Endothelial cell of umbilical vein (primary cell): ENCODE data around the gene AURKAIP1. TPM values are rescaled to one million over a fixed set of nuclear protein-coding genes. Genes with fewer than 3 reads are reported as not detected.

Source experiments
- BruUV-seq: library from RNA; stranded (reverse); fragments of 400-500 nt; replicated peaks from 2 replicates; lab custom pipeline; 2021; lab: Mats Ljungman, UMichigan
- CTCF ChIA-PET: fragments of 300-600, 350-600 bp; sonication (Branson Sonifier 250); formaldehyde crosslinking; loops from one replicate; lab custom pipeline; 2021; ENCODE audit warnings: antibody characterized with exemption, inconsistent platforms; lab: Charles Lee
- POLR2A ChIA-PET: fragments of 300-600, 350-600 bp; sonication (Branson Sonifier 250); formaldehyde crosslinking; loops from one replicate; lab custom pipeline; 2021; ENCODE audit warnings: antibody characterized with exemption, inconsistent platforms; lab: Charles Lee
- DNase-seq: peaks from one replicate; pipeline ENCODE4 v3.0.0-alpha.2; 2011; ENCODE audit warnings: low read depth, low spot score
- FAIRE-seq: peaks from 2 replicates; lab custom pipeline; 2011; peaks lifted over from hg19 to GRCh38; lab: Jason Lieb, UNC
- H2AFZ ChIP-seq: 2 replicates; pipeline ENCODE4 v1.6.0; 2012; ENCODE audit warnings: low read depth, low read length, control low read depth, inconsistent platforms
- H3K27ac ChIP-seq: 2 replicates; pipeline ENCODE4 v1.5.1; 2011; ENCODE audit warnings: low read depth, mild to moderate bottlenecking, control low read depth, low read length, moderate library complexity; ENCODE audit not compliant: insufficient read depth
- H3K27me3 ChIP-seq, 2 experiments: 2 replicates each; pipeline versions ENCODE4 v1.6.0 to v1.6.1; 2011; ENCODE audit warnings: low read length in 2 of 2, mixed read lengths in 1 of 2; ENCODE audit not compliant: control insufficient read depth in 2 of 2, insufficient read depth in 2 of 2
- H3K36me3 ChIP-seq, 2 experiments: 2 replicates in 1 of 2; 3 replicates in 1 of 2; pipeline ENCODE4 v1.5.1; 2011; ENCODE audit warnings: low read length in 2 of 2, mild to moderate bottlenecking in 1 of 2, moderate library complexity in 1 of 2; ENCODE audit not compliant: control insufficient read depth in 2 of 2, insufficient read depth in 2 of 2; ENCODE audit errors: extremely low read depth in 1 of 2
- H3K4me1 ChIP-seq: 3 replicates; pipeline ENCODE4 v1.5.1; 2011; ENCODE audit warnings: mild to moderate bottlenecking, low read length; ENCODE audit not compliant: control insufficient read depth, insufficient read depth; ENCODE audit errors: extremely low read depth
- H3K4me2 ChIP-seq: 2 replicates; pipeline ENCODE4 v1.6.1; 2011; ENCODE audit warnings: low read length, control low read depth, mixed read lengths; ENCODE audit not compliant: insufficient read depth
- H3K4me3 ChIP-seq, 3 experiments: fragments of 200-600 bp in 1 of 3; sonication (generic), shearing (Covaris generic) in 1 of 3; replicated peaks in 1 of 3; 2 replicates each; pipeline ENCODE4 v1.5.1; 2011 to 2016; ENCODE audit warnings: control low read depth in 3 of 3, low read length in 3 of 3, mild to moderate bottlenecking in 2 of 3, inconsistent platforms in 1 of 3, low read depth in 1 of 3, moderate library complexity in 1 of 3; ENCODE audit not compliant: insufficient read depth in 1 of 3
- H3K79me2 ChIP-seq: 2 replicates; pipeline ENCODE4 v1.6.0; 2012; ENCODE audit warnings: low read length, inconsistent platforms; ENCODE audit not compliant: control insufficient read depth, insufficient read depth
- H3K9ac ChIP-seq: replicated peaks from 2 replicates; pipeline ENCODE3; 2011; ENCODE audit warnings: low read length, control low read depth; ENCODE audit not compliant: insufficient read depth; ENCODE audit errors: extremely low read depth
- H3K9me1 ChIP-seq: replicated peaks from 3 replicates; pipeline ENCODE4 v1.6.0; 2011; ENCODE audit warnings: mild to moderate bottlenecking, low read length; ENCODE audit not compliant: control insufficient read depth, insufficient read depth; ENCODE audit errors: extremely low read depth
- H3K9me3 ChIP-seq: replicated peaks from 2 replicates; pipeline ENCODE4 v1.5.1; 2012; ENCODE audit warnings: low read length, inconsistent platforms; ENCODE audit not compliant: control insufficient read depth, insufficient read depth
- H4K20me1 ChIP-seq: replicated peaks from 2 replicates; pipeline ENCODE3; 2011; ENCODE audit warnings: mild to moderate bottlenecking, low read length; ENCODE audit not compliant: control insufficient read depth, insufficient read depth; ENCODE audit errors: extremely low read depth
- EZH2 ChIP-seq: IDR thresholded peaks from 2 replicates; pipeline ENCODE4 v1.6.1; 2012; ENCODE audit warnings: borderline replicate concordance, low read depth, mild to moderate bottlenecking, moderate library complexity, low read length, inconsistent platforms; ENCODE audit not compliant: severe bottlenecking
- FOS ChIP-seq: IDR thresholded peaks from 2 replicates; pipeline ENCODE4 v1.6.1; 2011; ENCODE audit warnings: mild to moderate bottlenecking, low read length, moderate library complexity, borderline replicate concordance; ENCODE audit not compliant: insufficient read depth
- GATA2 ChIP-seq: IDR thresholded peaks from 2 replicates; pipeline ENCODE4 v1.7.0; 2011; ENCODE audit warnings: low read depth, mild to moderate bottlenecking, moderate library complexity, mixed read lengths, low read length; ENCODE audit not compliant: insufficient read length, insufficient read depth
- JUN ChIP-seq: IDR thresholded peaks from 2 replicates; pipeline ENCODE4 v1.6.1; 2011; ENCODE audit warnings: borderline replicate concordance, low read depth; ENCODE audit not compliant: insufficient read length, insufficient read depth
- MYC ChIP-seq: IDR thresholded peaks from one replicate; pipeline ENCODE4 v1.6.1; 2011; ENCODE audit warnings: mild to moderate bottlenecking, low read depth, low read length
- POLR2A ChIP-seq: IDR thresholded peaks from 2 replicates; pipeline ENCODE4 v1.6.1; 2012; ENCODE audit warnings: low read depth, mild to moderate bottlenecking, control low read depth, low read length
- POLR2AphosphoS5 ChIP-seq: IDR thresholded peaks from 2 replicates; pipeline ENCODE4 v1.6.1; 2012; ENCODE audit warnings: low read depth, mild to moderate bottlenecking, control low read depth, low read length, moderate library complexity; ENCODE audit not compliant: insufficient read depth
- dilution Hi-C: fragments of 300-500 bp; cut with MboI; formaldehyde crosslinking; loops from one replicate; pipeline ENCODE4 v1.15.0; 2019; ENCODE audit warnings: low sequenced_read_pairs; ENCODE audit not compliant: extremely low pct_ligation_motif_present
- intact Hi-C: fragments of 100-400 bp; cut with micrococcal nuclease; formaldehyde crosslinking; loops from one replicate; pipeline ENCODE4 v1.10.0; 2022
- polyA plus RNA-seq, 4 experiments: library from polyadenylated mRNA; depleted of rRNA in 3 of 4; stranded (reverse) in 3 of 4; unstranded in 1 of 4; fragments of >200 nt; gene quantifications; 2 replicates each; pipeline versions ENCODE4 v1.2.1 to v1.2.3, GENCODE V29; 2011 to 2012; ENCODE audit warnings: missing spikeins in 1 of 4
- total RNA-seq: library from RNA; stranded (reverse); gene quantifications from 2 replicates; pipeline ENCODE4 v1.2.3, GENCODE V29; 2021
- TF ChIP-seq, protein P1 (sequence below), 2 donors: IDR thresholded peaks; 1 replicate in 1 of 2; 2 replicates in 1 of 2; pipeline ENCODE4 v1.5.1; 2011; ENCODE audit warnings: low read length in 2 of 2, mild to moderate bottlenecking in 2 of 2, moderate library complexity in 2 of 2, control low read depth in 1 of 2, inconsistent platforms in 1 of 2, low read depth in 1 of 2; ENCODE audit not compliant: insufficient read depth in 1 of 2; ENCODE audit errors: extremely low read depth in 1 of 2
- TF ChIP-seq, protein P2 (sequence below): IDR thresholded peaks from 2 replicates; pipeline ENCODE4 v1.6.1; 2011; ENCODE audit not compliant: insufficient read depth, insufficient read length

AURKAIP1 gene
- total and polyA plus RNA-seq, 2 donors (not counting 3 experiments of a cell fraction or from before 2014, with no cell fraction given): 73.3 to 151 TPM

DNA sequence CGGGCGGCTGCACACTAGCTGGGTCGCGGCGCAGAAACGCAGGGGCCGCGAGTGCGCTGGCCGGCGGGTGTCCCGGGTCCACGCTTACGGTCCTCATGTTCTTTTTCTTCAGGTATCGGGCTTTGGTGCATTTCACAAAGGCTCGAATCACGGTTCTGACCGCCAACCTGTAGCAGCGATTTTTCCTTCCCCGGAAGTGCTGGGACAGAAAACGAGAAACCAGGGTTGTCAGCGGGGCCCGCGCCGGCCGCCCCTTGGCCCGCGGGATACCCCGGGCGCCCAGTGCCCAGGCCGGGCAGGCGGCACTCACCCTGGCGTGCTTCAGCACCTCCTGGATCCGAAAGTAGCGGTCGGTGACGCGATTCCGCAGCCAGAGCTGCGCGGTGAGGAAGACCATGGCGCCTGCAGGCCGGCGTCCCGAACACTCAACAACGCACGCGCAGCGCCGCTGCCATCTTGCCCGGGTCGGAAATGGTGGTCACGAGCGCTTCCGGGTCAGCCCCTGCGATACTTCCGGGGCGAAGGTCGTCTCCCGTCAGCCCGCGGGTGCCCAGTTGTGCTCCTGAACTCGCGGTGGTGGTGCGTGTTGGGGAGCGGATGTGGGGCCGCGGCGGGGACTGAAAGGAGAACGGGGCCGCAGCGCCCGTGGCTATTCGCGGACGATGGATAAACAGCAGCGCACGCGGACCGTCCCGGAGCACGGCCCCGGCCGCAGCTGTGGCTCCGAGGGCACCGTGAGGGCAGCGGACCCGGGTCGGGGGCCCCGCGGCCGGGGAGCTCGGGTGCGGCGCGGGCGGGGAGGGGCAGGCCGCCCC, 32.0 kb upstream of the AURKAIP1 start, which contains the start of gene MRPL20:
TSS of gene MRPL20 (minus strand) at position 473 of the 815 bp plus-strand sequence. CDS start at position 397, 76 bp downstream.
- BruUV-seq: TSS peak; percentile 45
- FAIRE-seq: peak; percentile 97

More for the DNA sequence above, 32.0 kb upstream of the AURKAIP1 start, which contains the start of gene MRPL20:
- H3K4me3 ChIP-seq: peak within 1 kb of the TSS; percentile 73 to 87 (median 86)
- CTCF ChIA-PET: interaction anchor here (1.0 to 2.0 kb wide), 4 partner anchors 9 to 34 kb away, joined by 3 to 26 read pairs (median 4); partner anchors contain the start of gene ANKRD65
- peak within 1 kb of the TSS; percentile 86 for H3K9ac ChIP-seq
- no peaks in the 10 kb centered on the region for H4K20me1 ChIP-seq
- peaks cover 43% of the 10 kb centered on the region for H3K79me2 ChIP-seq
- H2AFZ ChIP-seq: peak within 1 kb of the TSS; percentile 67
- peaks cover 11% of the 10 kb centered on the region for H3K4me1 ChIP-seq
- intact Hi-C loops (loop anchor here (1.0 to 2.0 kb wide), 6 partner anchors 8 to 98 kb away; partner anchors contain the start of genes AURKAIP1 and CCNL2), dilution Hi-C loops (no loop called here)
- peak; percentile 88 for DNase-seq
- H3K4me2 ChIP-seq: peak within 1 kb of the TSS; percentile 77
- H3K9me1 ChIP-seq: no peaks in the 10 kb centered on the region
- POLR2A ChIA-PET: interaction anchor here (1.1 to 1.4 kb wide), 3 partner anchors 8 to 32 kb away, joined by 4 to 6 read pairs (median 4); partner anchors contain the start of genes AURKAIP1 and CCNL2
- peak within 1 kb of the TSS; percentile 54 for H3K27ac ChIP-seq
- H3K27me3 ChIP-seq: no peaks in the 10 kb centered on the region
- H3K9me3 ChIP-seq: no peaks in the 10 kb centered on the region
- H3K36me3 ChIP-seq: peaks cover 9 to 13% of the 10 kb centered on the region in 2 experiments
- TF ChIP-seq, protein P1, sequence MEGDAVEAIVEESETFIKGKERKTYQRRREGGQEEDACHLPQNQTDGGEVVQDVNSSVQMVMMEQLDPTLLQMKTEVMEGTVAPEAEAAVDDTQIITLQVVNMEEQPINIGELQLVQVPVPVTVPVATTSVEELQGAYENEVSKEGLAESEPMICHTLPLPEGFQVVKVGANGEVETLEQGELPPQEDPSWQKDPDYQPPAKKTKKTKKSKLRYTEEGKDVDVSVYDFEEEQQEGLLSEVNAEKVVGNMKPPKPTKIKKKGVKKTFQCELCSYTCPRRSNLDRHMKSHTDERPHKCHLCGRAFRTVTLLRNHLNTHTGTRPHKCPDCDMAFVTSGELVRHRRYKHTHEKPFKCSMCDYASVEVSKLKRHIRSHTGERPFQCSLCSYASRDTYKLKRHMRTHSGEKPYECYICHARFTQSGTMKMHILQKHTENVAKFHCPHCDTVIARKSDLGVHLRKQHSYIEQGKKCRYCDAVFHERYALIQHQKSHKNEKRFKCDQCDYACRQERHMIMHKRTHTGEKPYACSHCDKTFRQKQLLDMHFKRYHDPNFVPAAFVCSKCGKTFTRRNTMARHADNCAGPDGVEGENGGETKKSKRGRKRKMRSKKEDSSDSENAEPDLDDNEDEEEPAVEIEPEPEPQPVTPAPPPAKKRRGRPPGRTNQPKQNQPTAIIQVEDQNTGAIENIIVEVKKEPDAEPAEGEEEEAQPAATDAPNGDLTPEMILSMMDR (IDR thresholded peaks at IDR 0.05; ENCODE audit: extremely low read depth in 1 of 2, insufficient read depth in 1 of 2, low read depth in 1 of 2, low read length in 2 of 2): no peak
- TF ChIP-seq MYC: peak; percentile 90
- TF ChIP-seq, protein P2, sequence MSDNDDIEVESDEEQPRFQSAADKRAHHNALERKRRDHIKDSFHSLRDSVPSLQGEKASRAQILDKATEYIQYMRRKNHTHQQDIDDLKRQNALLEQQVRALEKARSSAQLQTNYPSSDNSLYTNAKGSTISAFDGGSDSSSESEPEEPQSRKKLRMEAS: peak; percentile 68
- peak; percentile 89 for TF ChIP-seq POLR2A
- TF ChIP-seq FOS: no peak
- no peak for TF ChIP-seq GATA2
- TF ChIP-seq POLR2AphosphoS5: peak; percentile 97
- no peak for TF ChIP-seq JUN
- no peak for TF ChIP-seq EZH2
